Panc1 (cell line): ENCODE results near the gene CCDC57. TPM values are rescaled to one million over a fixed set of nuclear protein-coding genes. Genes with fewer than 3 reads are reported as not detected.

Experiments
- ATAC-seq: fragments of 200-7000 bp; cut with Tn5 transposase; 2 replicates; pipeline ENCODE4 v1.9.1; 2020; ENCODE audit warnings: mild to moderate bottlenecking, moderate library complexity
- BruUV-seq: library from RNA; stranded (reverse); fragments of 400-500 nt; replicated peaks from 2 replicates; lab custom pipeline; 2021; lab: Mats Ljungman, UMichigan
- CTCF ChIA-PET: fragments of 300-600 bp; sonication (Branson Sonifier 250); formaldehyde crosslinking; loops from one replicate; lab custom pipeline; 2022; ENCODE audit warnings: antibody characterized with exemption; lab: Charles Lee
- POLR2A ChIA-PET: fragments of 300-600 bp; sonication (Branson Sonifier 250); formaldehyde crosslinking; loops from one replicate; lab custom pipeline; 2022; ENCODE audit warnings: antibody characterized with exemption; lab: Charles Lee
- DNase-seq: peaks from one replicate; pipeline ENCODE4 v3.0.0-alpha.2; 2010; ENCODE audit warnings: low read depth, low spot score
- H3K27ac ChIP-seq: 2 replicates; pipeline ENCODE4 v1.5.1; 2011; ENCODE audit warnings: mild to moderate bottlenecking, low read length, inconsistent platforms
- H3K27me3 ChIP-seq: fragments of 200-500 bp; sonication (Bioruptor generic); 2 replicates; pipeline ENCODE4 v1.6.0; 2014; ENCODE audit warnings: low read length, inconsistent platforms; ENCODE audit not compliant: control insufficient read depth, insufficient read depth
- H3K36me3 ChIP-seq: fragments of 200-500 bp; sonication (Bioruptor generic); 2 replicates; pipeline ENCODE4 v1.5.1; 2014; ENCODE audit warnings: inconsistent platforms, mild to moderate bottlenecking, low read length, moderate library complexity; ENCODE audit not compliant: control insufficient read depth, insufficient read depth
- H3K4me1 ChIP-seq: 2 replicates; pipeline ENCODE4 v1.5.1; 2011; ENCODE audit warnings: inconsistent platforms, mild to moderate bottlenecking, low read length, moderate library complexity; ENCODE audit not compliant: control insufficient read depth, insufficient read depth
- H3K4me3 ChIP-seq, 2 experiments: 2 replicates each; pipeline ENCODE4 v1.5.1; 2011 to 2012; ENCODE audit warnings: low read depth in 2 of 2, low read length in 2 of 2, mild to moderate bottlenecking in 2 of 2, inconsistent platforms in 1 of 2, moderate library complexity in 1 of 2
- H3K9me3 ChIP-seq: fragments of 200-500 bp; sonication (Bioruptor generic); 2 replicates; pipeline ENCODE4 v1.5.1; 2014; ENCODE audit warnings: low read depth, mild to moderate bottlenecking, inconsistent platforms, low read length, moderate library complexity; ENCODE audit not compliant: control insufficient read depth, insufficient read depth
- POLR2AphosphoS5 ChIP-seq: IDR thresholded peaks from 2 replicates; pipeline ENCODE4 v1.6.1; 2012; ENCODE audit warnings: mild to moderate bottlenecking, low read depth, low read length, moderate library complexity
- SIN3A ChIP-seq: IDR thresholded peaks from 2 replicates; pipeline ENCODE4 v1.6.1; 2012; ENCODE audit warnings: low read depth, mild to moderate bottlenecking, low read length, moderate library complexity, borderline replicate concordance; ENCODE audit not compliant: insufficient read depth
- TCF7L2 ChIP-seq: IDR thresholded peaks from 2 replicates; pipeline ENCODE4 v1.6.1; 2011; ENCODE audit warnings: mild to moderate bottlenecking, low read depth, low read length, inconsistent platforms
- in situ Hi-C: cut with HindIII; loops from 2 replicates; pipeline ENCODE4 v1.10.0; 2016; ENCODE audit warnings: low sequenced_read_pairs, low pct_unique_long_range_greater_than_20kb
- intact Hi-C: fragments of 100-400 bp; cut with micrococcal nuclease; formaldehyde crosslinking; loops from one replicate; pipeline ENCODE4 v1.10.0; 2022; ENCODE audit not compliant: unreplicated experiment
- total RNA-seq: library from RNA; stranded (reverse); gene quantifications from one replicate; pipeline ENCODE4 v1.2.1, GENCODE V29; 2021; ENCODE audit not compliant: unreplicated experiment
- TF ChIP-seq, protein P1 (sequence below): fragments of 450-650 bp; IDR thresholded peaks from 2 replicates; pipeline ENCODE4 v1.5.1; 2017; ENCODE audit warnings: mild to moderate bottlenecking

Gene CCDC57
- total RNA-seq, 1 experiment from 2014 or later: 63.6 TPM

DNA sequence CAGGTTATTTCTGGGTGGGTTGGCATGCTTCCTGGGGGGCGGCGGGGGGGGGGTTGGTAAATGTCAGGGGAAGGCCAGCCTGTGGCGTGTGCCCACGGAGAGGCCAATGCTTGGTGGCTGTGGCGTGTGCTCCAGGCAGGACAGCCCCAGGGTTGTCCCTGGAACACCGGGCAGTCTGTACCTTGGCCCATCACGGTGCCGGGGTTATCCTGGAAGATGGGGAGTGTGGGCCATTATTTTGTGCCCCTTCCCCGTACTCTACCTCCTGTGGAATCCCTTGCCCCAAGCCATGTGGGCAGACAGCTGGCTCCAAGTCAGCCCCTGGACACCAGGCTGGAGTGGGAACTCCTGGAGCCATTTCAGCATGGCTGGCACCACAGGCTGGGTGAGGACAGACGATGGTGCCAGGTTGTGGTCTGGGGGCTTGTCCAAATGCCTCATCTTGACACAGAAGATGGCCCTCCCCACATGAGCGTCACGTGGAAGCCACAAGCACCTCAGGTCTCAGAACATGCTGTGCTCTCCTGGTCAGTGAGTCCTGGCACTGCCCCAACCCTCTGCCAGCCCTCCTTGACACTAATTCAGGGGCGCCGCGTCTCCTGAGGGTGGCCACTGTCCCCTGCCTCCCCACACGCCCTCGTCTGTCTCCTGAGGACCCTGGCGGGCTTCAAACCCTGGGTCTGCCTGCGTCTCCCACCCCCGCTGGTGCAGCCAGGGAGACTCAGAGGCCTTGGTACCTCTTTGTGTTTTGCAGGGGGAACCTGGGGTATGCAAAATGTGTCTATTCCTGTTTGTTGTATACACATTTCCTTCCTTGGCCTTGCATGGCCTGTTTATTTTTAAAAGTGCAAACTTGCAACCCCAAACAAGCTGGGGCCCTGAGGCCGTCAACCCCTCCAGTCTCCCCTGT, 20.5 kb upstream of the CCDC57 start:
- H3K27ac ChIP-seq: peak overlapping the region; percentile 94

DNA sequence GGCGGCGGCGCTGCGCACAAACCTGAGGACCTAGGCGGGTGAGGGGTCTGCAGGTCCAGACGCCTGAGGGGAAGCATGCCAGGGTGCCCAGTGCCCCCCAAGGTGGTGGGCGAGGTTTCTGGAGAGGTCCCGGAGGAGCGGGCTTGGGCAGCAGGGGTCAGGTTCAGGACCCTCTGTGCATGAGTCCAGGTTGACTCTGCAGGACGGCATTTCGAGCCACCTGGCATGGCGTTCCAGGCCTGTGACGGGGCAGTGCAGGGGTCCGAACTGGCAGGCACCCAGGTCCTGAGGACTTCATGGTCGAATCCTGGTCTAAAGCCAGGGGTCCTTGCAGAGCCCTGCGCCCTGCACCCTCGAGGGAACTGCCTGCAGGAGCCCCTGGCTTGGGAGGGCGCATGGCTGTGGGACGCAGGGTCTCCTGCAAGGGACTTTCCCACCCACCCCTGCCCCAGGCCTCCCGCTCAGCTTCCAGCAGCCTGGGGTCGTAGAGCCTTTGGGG, 19.7 kb upstream of the CCDC57 start:
- in situ Hi-C loops: no loop called here
- no peaks in the 10 kb centered on the region for H3K27me3 ChIP-seq
- intact Hi-C loops: loop anchor here (10.0 kb wide), 1 partner anchor 128 kb away; no protein-coding TSS in a partner anchor
- peak overlapping the region; percentile 94 for H3K27ac ChIP-seq
- no peaks in the 10 kb centered on the region for H3K9me3 ChIP-seq
- no peak for TF ChIP-seq TCF7L2
- TF ChIP-seq, protein P1, sequence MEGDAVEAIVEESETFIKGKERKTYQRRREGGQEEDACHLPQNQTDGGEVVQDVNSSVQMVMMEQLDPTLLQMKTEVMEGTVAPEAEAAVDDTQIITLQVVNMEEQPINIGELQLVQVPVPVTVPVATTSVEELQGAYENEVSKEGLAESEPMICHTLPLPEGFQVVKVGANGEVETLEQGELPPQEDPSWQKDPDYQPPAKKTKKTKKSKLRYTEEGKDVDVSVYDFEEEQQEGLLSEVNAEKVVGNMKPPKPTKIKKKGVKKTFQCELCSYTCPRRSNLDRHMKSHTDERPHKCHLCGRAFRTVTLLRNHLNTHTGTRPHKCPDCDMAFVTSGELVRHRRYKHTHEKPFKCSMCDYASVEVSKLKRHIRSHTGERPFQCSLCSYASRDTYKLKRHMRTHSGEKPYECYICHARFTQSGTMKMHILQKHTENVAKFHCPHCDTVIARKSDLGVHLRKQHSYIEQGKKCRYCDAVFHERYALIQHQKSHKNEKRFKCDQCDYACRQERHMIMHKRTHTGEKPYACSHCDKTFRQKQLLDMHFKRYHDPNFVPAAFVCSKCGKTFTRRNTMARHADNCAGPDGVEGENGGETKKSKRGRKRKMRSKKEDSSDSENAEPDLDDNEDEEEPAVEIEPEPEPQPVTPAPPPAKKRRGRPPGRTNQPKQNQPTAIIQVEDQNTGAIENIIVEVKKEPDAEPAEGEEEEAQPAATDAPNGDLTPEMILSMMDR: no peak
- ChIA-PET CTCF (no interaction called here), POLR2A (interaction anchor here (0.6 kb wide), 1 partner anchor 362 kb away, joined by 9 read pairs; no protein-coding TSS in a partner anchor)
- H3K4me3 ChIP-seq: peak overlapping the region; percentile 72 to 97
- peaks cover 16% of the 10 kb centered on the region for H3K36me3 ChIP-seq
- BruUV-seq: no TSS peak
- DNase-seq (no peak), ATAC-seq (no peak)
- peaks cover 63% of the 10 kb centered on the region for H3K4me1 ChIP-seq

More for the DNA sequence above, 20.5 kb upstream of the CCDC57 start:
- no peak for ATAC-seq
- Histone ChIP-seq H3K27me3 (no peaks in the 10 kb centered on the region), H3K4me1 (peaks cover 65% of the 10 kb centered on the region), H3K9me3 (no peaks in the 10 kb centered on the region), H3K36me3 (peaks cover 17% of the 10 kb centered on the region), H3K4me3 (peak overlapping the region in 1 of 2 experiments; percentile 26; a peak in 2 of 4 replicates)
- CTCF ChIA-PET: interaction anchor here (0.6 kb wide), 1 partner anchor 288 kb away, joined by 3 read pairs; no protein-coding TSS in a partner anchor
- TF ChIP-seq SIN3A (no peak), POLR2AphosphoS5 (peak; percentile 21; the same call in 1 of the 2 replicates)
- no TSS peak for BruUV-seq
- in situ Hi-C loops (no loop called here), intact Hi-C loops (loop anchor here (10.0 kb wide), 1 partner anchor 128 kb away; no protein-coding TSS in a partner anchor)
- POLR2A ChIA-PET: interaction anchor here (0.6 to 0.7 kb wide), 2 partner anchors 276 to 362 kb away, joined by 3 to 9 read pairs; no protein-coding TSS in a partner anchor
- no peak for DNase-seq

- TF ChIP-seq SIN3A (0 out of 2 replicates have a peak, but pooled peaks have one; percentile 36), POLR2AphosphoS5 (peak; percentile 47; the same call in 1 of the 2 replicates), TCF7L2 (no peak)
- Histone ChIP-seq H3K4me1 (peaks cover 57% of the 10 kb centered on the region), H3K27me3 (no peaks in the 10 kb centered on the region), H3K27ac (peak overlapping the region; percentile 94), H3K9me3 (no peaks in the 10 kb centered on the region), H3K4me3 (peak overlapping the region; percentile 72 to 97), H3K36me3 (peaks cover 15% of the 10 kb centered on the region)
- in situ Hi-C loops: no loop called here
- ChIA-PET POLR2A (no interaction called here), CTCF (no interaction called here)
- no peak for DNase-seq
- TSS peak; percentile 7 for BruUV-seq
- intact Hi-C loops: loop anchor here (10.0 kb wide), 1 partner anchor 127 kb away; no protein-coding TSS in a partner anchor
- ATAC-seq: peak; percentile 5
Observed at GRCh38 chr17:82231562-82232321, 19.1 kb upstream of the CCDC57 start.
